Measurements from ENCODE around the gene ABCC1.
A peak's percentile ranks its signal among the peaks of the same experiment; 100 is the strongest.

ABCC1 gene

GRCh38 chr16:16048904-16049582, 99.6 kb downstream of the ABCC1 start:
- DNase-seq (no peak), ATAC-seq (peak; percentile 28)

GRCh38 chr16:16050106-16050505, 100.7 kb downstream of the ABCC1 start:
- DNase-seq: no peak

GRCh38 chr16:16051132-16051531, 101.7 kb downstream of the ABCC1 start:
- DNase-seq (no peak), ATAC-seq (no peak)

More at GRCh38 chr16:16050106-16050505, 100.7 kb downstream of the ABCC1 start:
- no peak for ATAC-seq

GRCh38 chr16:16052916-16053315, 103.5 kb downstream of the ABCC1 start:
- ATAC-seq: no peak
- DNase-seq: no peak

GRCh38 chr16:16057102-16057501, 107.7 kb downstream of the ABCC1 start:
- DNase-seq (no peak), ATAC-seq (no peak)

DNA sequence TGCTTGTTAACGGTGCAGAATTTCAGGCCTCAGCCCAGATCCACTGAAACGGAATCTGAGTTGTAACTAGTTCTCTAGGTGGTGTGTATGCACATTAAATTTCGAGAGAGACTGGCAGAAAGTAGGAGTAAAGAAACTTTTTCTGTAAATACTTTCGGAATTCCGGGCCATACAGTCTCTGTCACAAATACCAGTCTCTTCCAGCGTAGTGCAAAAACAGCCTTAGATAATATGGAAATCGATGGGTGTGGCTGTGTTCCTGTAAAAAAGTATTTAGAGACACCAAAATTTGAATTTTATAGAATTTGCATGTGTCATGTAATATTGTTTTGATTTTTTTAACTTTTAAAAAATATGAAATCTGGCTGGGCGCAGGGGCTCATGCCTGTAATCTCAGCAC, 109.7 kb downstream of the ABCC1 start:
- ATAC-seq (no peak), DNase-seq (no peak)

DNA sequence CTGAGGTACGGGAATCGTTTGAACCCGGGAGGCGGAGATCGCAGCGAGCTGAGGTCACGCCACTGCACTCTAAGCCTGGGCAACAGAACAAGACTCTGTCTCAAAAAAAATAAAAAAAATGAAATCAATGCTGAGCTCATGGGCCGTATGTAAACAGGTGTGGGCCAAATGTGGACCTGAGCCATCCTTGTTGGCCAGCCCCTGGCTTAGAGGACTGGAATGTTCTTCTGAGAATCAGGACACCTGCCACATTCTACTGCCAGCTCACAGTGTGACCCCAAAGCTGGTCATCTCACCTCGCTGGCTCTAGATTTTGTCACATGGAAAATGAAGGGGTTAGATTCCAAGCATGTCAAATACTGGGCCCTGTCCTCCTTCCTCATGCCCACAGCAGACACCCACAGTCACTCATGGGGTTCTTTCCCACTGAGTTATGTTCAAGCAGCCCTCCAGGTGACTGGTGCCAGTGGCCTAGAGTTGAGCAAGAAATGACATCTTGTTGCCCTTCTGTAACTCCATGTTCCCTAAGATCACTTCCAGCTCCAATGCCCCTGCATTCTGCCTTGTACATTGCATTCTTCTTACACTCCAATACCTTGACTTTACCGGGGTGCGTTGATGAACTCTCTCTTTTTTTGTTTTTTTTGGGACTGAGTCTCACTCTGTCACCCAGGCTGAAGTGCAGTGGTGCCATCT, 110.6 kb downstream of the ABCC1 start:
- no peak for ATAC-seq
- no peak for DNase-seq

DNA sequence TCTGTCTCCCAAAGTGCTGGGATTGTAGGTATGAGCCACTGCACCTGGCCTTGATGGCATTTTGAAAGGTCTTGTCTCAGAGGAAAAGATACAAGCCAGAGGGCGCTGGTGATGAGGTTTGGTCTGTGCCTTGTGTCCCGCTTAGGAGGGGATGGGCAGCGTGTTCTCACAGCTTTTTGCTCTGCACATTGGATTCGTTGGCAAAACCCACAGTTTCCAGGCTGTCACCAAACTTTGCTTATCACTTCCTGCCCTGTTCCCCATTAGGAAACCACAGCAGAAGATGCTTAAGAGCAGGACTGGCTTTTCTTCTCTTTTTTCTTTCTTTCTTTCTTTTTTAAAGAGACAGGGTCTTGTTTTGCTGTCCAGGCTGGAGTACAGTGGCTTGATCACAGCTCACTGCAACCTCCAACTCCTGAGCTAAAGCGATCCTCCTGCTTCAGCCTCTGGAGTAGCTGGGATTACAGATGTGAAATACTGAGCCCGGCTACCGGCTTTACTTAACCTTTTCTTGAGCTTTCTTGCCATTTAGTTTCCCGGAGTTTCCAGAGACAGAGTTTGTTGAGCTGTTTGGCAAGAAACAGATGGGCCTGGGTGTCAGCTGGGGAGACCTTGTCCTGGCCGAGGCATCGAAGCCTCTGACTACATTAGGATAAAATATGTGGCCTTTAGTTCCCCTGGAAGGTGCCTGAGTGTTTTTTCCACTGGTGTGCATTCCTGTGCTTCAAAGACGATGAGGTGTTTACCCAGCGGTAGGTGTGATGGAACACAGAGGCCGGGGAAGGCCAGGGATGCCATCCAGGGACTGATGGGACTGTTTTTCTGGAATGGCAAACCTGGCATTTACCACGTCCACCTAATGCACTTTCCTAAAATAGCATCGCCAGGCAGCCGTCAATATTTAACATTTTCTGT, 112.9 kb downstream of the ABCC1 start:
- DNase-seq: peak; percentile 19

GRCh38 chr16:16063683-16064082, 114.3 kb downstream of the ABCC1 start:
- ATAC-seq (no peak), DNase-seq (no peak)

More for the DNA sequence above, 112.9 kb downstream of the ABCC1 start:
- no peak for ATAC-seq

- DNase-seq: no peak
- no peak for ATAC-seq
Measured at GRCh38 chr16:16064874-16065384, 115.5 kb downstream of the ABCC1 start.

DNA sequence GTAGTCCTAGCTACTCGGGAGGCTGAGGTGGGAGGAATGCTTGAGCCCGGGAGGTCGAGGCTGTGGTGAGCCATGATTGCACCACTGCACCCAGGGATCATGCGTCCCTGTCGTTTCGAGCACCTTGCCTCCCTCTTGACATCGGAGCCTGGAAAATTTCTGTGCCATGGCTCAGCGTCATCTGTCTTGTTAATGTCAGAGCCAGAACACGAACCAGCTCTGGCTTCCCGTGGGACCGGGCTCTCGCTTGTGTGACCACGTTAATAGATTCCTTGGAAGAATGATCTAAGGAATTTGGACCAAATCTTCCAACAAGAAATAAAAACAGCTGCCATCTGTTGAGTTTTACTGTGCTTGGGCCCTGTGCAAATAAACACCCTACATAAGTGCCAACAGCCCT, 117.7 kb downstream of the ABCC1 start:
- no peak for ATAC-seq
- DNase-seq: no peak

DNA sequence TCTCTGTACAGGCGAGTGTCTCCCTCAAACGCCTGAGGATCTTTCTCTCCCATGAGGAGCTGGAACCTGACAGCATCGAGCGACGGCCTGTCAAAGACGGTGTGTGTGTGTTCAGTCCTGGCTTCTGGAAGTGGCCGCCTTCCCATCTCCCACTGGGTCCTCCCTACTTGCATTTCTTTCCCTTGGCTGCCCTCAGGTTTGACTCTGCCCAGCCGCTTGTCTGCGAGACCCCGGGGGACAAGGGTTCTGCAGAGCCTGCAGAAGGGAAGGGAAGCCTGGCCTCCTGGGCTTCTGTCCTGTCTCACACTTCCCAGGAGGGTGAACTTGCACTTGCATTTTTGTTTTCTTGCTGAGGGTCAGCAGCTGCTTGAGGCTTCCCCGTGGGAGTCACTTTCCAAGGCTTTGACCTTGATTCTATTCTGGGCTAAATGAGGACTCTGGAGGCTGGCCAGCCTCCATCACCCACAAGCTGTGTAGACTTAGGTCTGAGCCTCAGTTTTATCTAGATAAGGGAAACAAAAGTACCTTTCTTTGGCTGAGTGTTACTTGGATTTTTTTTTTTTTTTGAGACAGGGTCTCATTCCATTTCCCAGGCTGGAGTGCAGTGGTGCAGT, 122.3 kb downstream of the ABCC1 start:
- no peak for ATAC-seq
- no peak for DNase-seq

GRCh38 chr16:16073001-16073545, 123.7 kb downstream of the ABCC1 start:
- no peak for DNase-seq
- no peak for ATAC-seq

DNA sequence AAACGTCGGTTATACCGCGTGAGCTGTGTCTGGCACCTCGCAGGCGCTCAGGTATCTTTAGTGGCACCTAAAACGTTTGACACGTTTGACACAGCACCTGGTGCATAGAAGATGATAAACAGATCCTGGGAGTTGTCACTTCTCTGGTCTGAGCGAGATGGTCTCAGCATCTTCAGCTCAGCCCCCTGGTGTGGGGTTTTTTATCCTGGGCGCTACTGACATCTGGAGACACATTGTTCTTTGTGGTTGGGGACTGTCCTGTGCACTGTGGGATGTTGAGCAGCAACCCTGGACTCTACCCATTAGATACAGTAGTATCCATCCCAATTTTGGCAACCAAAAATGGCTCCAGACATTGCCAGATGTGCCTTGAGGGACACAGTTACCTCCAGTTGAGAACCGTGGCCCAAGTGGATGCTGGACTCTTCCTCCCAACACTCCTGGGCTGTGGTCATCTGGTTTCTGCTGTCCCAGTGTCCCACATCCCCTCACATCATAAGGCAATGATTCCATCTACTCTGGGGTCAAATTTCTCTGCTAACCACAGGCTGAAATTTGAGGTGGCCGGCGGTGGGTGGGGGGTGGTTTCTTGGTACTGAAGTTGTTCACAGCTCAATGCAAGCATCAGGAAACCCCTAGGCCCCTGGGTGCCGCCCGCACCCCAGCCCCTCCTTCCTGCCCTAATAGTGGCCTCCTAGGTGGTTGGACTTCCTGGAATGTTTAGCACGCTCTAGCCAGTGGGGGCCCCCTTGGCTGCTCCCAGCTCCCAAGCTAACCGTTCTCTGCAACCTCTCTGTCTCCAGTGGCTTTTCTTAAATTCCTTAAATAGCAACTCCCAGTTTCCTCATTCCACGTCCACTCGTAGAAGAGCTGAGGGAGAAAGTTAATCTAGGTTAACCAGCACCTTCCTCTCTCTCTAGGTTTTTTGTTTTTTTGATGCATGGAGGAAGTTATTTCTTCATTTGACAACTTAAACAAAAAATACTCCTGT, 124.8 kb downstream of the ABCC1 start:
- ATAC-seq (no peak), DNase-seq (no peak)

GRCh38 chr16:16075488-16076422, 126.3 kb downstream of the ABCC1 start:
- ATAC-seq (no peak), DNase-seq (no peak)

DNA sequence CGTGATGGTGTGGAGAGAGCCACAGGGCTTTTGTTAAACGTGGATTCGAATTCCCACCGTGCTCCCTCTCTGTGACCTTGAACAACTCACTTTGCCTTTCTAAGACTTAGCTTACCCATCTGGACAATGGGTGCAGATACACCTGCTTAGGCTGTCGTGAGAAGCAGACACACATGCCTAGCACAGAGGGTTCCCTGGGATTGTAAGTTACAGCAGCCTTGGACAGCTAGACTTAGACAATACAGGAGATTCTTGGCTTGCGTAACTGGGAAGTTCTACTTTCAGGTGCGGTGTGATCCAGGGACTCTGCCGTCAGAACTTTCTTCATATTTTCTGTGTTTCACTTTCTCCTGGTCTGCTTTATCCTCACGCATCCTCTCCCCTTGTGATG, 127.0 kb downstream of the ABCC1 start:
- DNase-seq: no peak
- no peak for ATAC-seq

- no peak for ATAC-seq
- no peak for DNase-seq
Measured at GRCh38 chr16:16080465-16081065, 131.1 kb downstream of the ABCC1 start.

- DNase-seq (no peak), ATAC-seq (no peak)
Measured at GRCh38 chr16:16081141-16081540, 131.7 kb downstream of the ABCC1 start.

- DNase-seq (no peak), ATAC-seq (no peak)
Measured at GRCh38 chr16:16082255-16082654, 132.8 kb downstream of the ABCC1 start.
